PC-9 (cell line): ENCODE measurements around the gene APBB3.

ENCODE experiments used
- EZH2 ChIP-seq: fragments of 200-600 bp; sonication (generic); IDR thresholded peaks from 2 replicates; pipeline ENCODE4 v1.8.0; 2017; ENCODE audit warnings: antibody characterized with exemption, low read depth
- TF ChIP-seq, protein P1 (sequence below): fragments of 200-600 bp; sonication (generic); conservative IDR thresholded peaks from 2 replicates; pipeline ENCODE4 v1.6.1; 2017; ENCODE audit warnings: mixed run types, antibody characterized with exemption, mild to moderate bottlenecking, moderate library complexity

DNA sequence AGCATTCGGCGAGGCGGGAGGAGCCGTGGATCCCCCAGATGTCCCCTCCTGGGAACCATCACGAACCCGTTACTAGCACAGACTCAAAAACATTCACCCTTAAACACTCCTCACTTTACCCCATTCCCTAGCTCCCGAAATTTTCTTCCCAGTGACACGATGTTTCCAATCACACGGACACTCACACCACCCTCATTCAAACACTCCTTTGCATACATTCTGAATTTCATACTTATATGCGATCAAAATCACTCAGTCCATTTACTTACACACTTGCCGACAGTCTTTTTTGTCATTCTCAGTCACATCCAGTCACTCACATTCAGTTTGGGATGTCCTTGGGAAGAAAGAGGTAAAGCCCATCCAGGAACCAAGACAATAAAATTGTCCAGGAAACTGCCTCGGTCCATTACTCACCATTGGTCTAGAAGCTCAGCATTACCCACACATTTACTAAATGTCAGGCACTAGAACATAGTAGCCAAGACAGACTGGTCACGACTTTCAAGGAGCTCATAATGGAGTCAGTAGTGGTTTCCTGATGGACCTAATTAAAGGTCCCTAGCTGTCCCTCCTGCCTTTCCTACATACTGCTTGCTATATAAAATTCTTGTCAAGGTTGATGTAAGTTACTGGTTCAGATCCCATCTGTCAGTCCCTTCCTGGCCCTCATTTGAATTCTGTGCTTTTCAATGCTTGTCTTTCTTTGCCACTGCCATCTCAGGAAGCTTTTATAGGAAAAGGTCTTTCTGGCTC, 804 bp upstream of the APBB3 start:
- TF ChIP-seq, protein P1, sequence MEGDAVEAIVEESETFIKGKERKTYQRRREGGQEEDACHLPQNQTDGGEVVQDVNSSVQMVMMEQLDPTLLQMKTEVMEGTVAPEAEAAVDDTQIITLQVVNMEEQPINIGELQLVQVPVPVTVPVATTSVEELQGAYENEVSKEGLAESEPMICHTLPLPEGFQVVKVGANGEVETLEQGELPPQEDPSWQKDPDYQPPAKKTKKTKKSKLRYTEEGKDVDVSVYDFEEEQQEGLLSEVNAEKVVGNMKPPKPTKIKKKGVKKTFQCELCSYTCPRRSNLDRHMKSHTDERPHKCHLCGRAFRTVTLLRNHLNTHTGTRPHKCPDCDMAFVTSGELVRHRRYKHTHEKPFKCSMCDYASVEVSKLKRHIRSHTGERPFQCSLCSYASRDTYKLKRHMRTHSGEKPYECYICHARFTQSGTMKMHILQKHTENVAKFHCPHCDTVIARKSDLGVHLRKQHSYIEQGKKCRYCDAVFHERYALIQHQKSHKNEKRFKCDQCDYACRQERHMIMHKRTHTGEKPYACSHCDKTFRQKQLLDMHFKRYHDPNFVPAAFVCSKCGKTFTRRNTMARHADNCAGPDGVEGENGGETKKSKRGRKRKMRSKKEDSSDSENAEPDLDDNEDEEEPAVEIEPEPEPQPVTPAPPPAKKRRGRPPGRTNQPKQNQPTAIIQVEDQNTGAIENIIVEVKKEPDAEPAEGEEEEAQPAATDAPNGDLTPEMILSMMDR: no peak
- TF ChIP-seq EZH2: no peak
